Thyroid gland (tissue), 4 donors: ENCODE results near the gene SMYD1.

ENCODE experiments used
- POLR2A ChIP-seq, 2 donors: fragments of 450-650 bp; IDR thresholded peaks; one replicate each; pipeline ENCODE4 v1.6.1; 2017; ENCODE audit warnings: antibody characterized with exemption in 2 of 2, mild to moderate bottlenecking in 2 of 2, moderate library complexity in 1 of 2
- TF ChIP-seq, protein P1 (sequence below), 6 experiments: fragments of 200-600 bp in 3 of 6; fragments of 450-650 bp in 3 of 6; sonication (generic) in 3 of 6; IDR thresholded peaks; one replicate each; pipeline ENCODE4 v1.5.1; 2016 to 2019; ENCODE audit warnings: antibody characterized with exemption in 6 of 6, mild to moderate bottlenecking in 2 of 6, inconsistent platforms in 1 of 6, moderate library complexity in 1 of 6

DNA sequence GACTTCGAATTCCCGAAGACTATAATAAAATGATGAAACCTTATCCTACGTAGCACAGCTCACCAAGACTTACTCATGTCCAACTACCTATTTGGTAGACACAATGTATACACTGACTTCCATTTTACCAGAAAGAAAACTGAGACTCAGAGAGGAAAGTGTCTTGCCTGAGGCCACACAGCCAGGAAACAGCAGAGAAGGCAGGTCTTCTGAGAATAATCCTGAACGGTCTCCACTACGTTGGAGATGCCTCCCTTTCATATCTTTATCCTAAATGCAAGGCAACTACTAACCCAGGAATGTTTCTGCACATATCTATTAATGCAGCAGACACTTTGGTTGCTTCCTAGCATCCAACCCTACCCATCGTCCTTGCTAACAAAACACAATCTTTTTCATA lies 72.2 kb downstream of the SMYD1 start:
- TF ChIP-seq, protein P1, sequence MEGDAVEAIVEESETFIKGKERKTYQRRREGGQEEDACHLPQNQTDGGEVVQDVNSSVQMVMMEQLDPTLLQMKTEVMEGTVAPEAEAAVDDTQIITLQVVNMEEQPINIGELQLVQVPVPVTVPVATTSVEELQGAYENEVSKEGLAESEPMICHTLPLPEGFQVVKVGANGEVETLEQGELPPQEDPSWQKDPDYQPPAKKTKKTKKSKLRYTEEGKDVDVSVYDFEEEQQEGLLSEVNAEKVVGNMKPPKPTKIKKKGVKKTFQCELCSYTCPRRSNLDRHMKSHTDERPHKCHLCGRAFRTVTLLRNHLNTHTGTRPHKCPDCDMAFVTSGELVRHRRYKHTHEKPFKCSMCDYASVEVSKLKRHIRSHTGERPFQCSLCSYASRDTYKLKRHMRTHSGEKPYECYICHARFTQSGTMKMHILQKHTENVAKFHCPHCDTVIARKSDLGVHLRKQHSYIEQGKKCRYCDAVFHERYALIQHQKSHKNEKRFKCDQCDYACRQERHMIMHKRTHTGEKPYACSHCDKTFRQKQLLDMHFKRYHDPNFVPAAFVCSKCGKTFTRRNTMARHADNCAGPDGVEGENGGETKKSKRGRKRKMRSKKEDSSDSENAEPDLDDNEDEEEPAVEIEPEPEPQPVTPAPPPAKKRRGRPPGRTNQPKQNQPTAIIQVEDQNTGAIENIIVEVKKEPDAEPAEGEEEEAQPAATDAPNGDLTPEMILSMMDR (IDR thresholded peaks at IDR 0.05): no peak
- no peak for TF ChIP-seq POLR2A (IDR thresholded peaks at IDR 0.05)
